DOHH2 (cell line): ENCODE results near the gene PLCB4.
A peak's percentile ranks its signal among the peaks of the same experiment; 100 is the strongest.

Source experiments
- H3F3A ChIP-seq: fragments of 200-600 bp; sonication (generic), shearing (Covaris generic); 2 replicates; pipeline ENCODE4 v1.6.0; 2016; ENCODE audit warnings: antibody characterized with exemption, mild to moderate bottlenecking; ENCODE audit not compliant: control insufficient read depth, insufficient read depth
- H3K27ac ChIP-seq: fragments of 200-600 bp; sonication (generic); 2 replicates; pipeline ENCODE4 v1.5.1; 2014; ENCODE audit warnings: low read depth, mild to moderate bottlenecking, low read length, moderate library complexity
- H3K27me3 ChIP-seq: fragments of 200-600 bp; sonication (generic); 2 replicates; pipeline ENCODE4 v1.6.1; 2014; ENCODE audit warnings: mild to moderate bottlenecking, low read length, mixed read lengths; ENCODE audit not compliant: control insufficient read depth
- H3K36me3 ChIP-seq: fragments of 200-600 bp; sonication (generic); 2 replicates; pipeline ENCODE4 v1.6.1; 2014; ENCODE audit warnings: mild to moderate bottlenecking, low read length, moderate library complexity, mixed read lengths; ENCODE audit not compliant: control insufficient read depth
- H3K4me1 ChIP-seq: fragments of 200-600 bp; sonication (generic); 2 replicates; pipeline ENCODE4 v1.6.1; 2014; ENCODE audit warnings: mild to moderate bottlenecking, low read length, mixed read lengths; ENCODE audit not compliant: control insufficient read depth
- H3K4me2 ChIP-seq: fragments of 200-600 bp; sonication (generic); 2 replicates; pipeline ENCODE4 v1.6.0; 2014; ENCODE audit warnings: mild to moderate bottlenecking, low read length, moderate library complexity
- H3K4me3 ChIP-seq: fragments of 200-600 bp; sonication (generic); 2 replicates; pipeline ENCODE4 v1.5.1; 2014; ENCODE audit warnings: mild to moderate bottlenecking, low read length, mixed read lengths
- H3K79me2 ChIP-seq: fragments of 200-600 bp; sonication (generic); 2 replicates; pipeline ENCODE4 v1.6.1; 2014; ENCODE audit warnings: mild to moderate bottlenecking, low read length, mixed read lengths; ENCODE audit not compliant: control insufficient read depth
- H3K9me2 ChIP-seq: fragments of 200-600 bp; sonication (generic); replicated peaks from 2 replicates; pipeline ENCODE4 v1.6.1; 2014; ENCODE audit warnings: mild to moderate bottlenecking, low read length, mixed read lengths; ENCODE audit not compliant: control insufficient read depth
- H3K9me3 ChIP-seq: fragments of 200-600 bp; sonication (generic); 2 replicates; pipeline ENCODE4 v1.6.1; 2014; ENCODE audit warnings: antibody characterized with exemption, low read length, mixed read lengths; ENCODE audit not compliant: control insufficient read depth, insufficient read depth
- H4K20me1 ChIP-seq: fragments of 200-600 bp; sonication (generic); 2 replicates; pipeline ENCODE4 v1.6.0; 2014; ENCODE audit warnings: low read depth, mild to moderate bottlenecking, antibody characterized with exemption, low read length, moderate library complexity; ENCODE audit not compliant: control insufficient read depth, insufficient read depth
- EZH2phosphoT487 ChIP-seq: fragments of 200-600 bp; sonication (generic); IDR thresholded peaks from 2 replicates; pipeline ENCODE4 v1.6.1; 2017; ENCODE audit warnings: borderline replicate concordance, mild to moderate bottlenecking, antibody characterized with exemption, low read length, moderate library complexity, mixed read lengths
- TF ChIP-seq, protein P1 (sequence below): fragments of 200-600 bp; sonication (generic); IDR thresholded peaks from one replicate; pipeline ENCODE4 v1.5.1; 2014; ENCODE audit warnings: antibody characterized with exemption, mild to moderate bottlenecking, low read depth, low read length; ENCODE audit not compliant: poor library complexity, severe bottlenecking

The PLCB4 gene

DNA sequence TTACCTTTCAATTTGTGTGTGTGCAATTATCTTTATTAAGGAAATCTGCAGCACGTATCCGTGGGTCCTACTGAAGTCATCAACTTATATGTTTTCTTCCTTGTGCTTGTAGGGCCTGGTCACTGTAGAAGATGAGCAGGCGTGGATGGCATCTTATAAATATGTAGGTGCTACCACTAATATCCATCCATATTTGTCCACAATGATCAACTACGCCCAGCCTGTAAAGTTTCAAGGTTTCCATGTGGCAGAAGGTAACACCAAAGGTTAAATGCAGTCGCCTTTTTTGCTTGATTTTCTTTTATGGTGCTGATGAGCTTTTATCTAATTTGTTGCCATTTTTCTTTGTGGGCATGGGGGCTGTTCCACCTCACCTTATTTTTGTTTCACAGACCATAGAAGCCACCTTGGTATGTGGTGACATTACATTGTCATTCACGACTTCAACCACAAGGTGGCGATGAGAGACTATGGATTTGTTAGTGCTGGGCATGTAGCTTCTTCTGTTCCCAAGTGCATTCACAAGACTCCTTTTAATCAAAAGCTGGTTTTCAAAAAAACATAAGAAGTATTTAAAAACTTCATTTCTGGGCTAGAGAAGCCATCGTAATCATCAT, 339.0 kb downstream of the PLCB4 start:
- H3F3A ChIP-seq, result no peaks in the 10 kb centered on the region
- H3K27me3 ChIP-seq, result no peaks in the 10 kb centered on the region
- no peak overlapping the region for H3K4me2 ChIP-seq

DNA sequence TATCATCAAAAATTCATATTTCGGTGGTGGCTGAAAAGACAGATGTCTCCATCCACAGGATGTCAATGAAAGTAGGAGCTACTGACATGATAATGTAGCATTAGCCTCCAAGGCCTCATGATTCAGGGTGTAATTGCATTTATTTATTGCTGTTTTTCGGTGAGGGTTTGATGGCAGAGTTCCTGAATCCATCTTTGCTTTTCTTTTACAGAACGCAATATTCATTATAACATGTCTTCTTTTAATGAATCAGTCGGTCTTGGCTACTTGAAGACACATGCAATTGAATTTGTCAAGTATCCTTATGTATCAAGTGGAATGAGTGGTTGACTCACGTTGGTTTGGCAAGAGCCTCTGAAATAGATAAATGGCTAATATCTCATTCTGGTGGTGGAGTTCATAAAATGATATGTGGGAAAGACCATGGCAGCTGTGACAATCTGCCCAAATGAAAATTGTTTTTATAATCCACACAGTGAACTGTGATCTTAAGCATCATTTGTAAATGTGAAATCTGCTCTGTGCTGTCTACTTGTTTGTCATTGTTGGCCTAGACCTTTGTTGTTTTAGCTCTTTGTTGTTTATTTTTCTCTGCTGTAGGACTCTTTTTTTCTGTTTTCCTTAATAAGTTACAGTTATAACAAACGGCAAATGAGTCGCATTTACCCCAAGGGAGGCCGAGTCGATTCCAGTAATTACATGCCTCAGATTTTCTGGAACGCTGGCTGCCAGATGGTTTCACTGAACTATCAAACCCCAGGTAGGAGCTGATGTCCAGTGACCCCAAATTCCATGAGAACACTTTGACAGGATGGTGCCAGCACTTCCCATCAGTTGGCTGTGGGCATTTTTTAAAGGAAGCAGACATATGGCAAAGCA, 339.8 kb downstream of the PLCB4 start:
- H3K27me3 ChIP-seq, result no peaks in the 10 kb centered on the region
- no peak overlapping the region for H3K27ac ChIP-seq
- H3K9me2 ChIP-seq, result no peaks in the 10 kb centered on the region
- H3K9me3 ChIP-seq, result no peaks in the 10 kb centered on the region
- no peaks in the 10 kb centered on the region for H3K36me3 ChIP-seq
- H3K4me1 ChIP-seq, result no peaks in the 10 kb centered on the region
- no peaks in the 10 kb centered on the region for H3K79me2 ChIP-seq
- no peak overlapping the region for H3K4me2 ChIP-seq
- no peaks in the 10 kb centered on the region for H4K20me1 ChIP-seq
- no peak overlapping the region for H3K4me3 ChIP-seq
- no peak for TF ChIP-seq EZH2phosphoT487
- TF ChIP-seq, protein P1, sequence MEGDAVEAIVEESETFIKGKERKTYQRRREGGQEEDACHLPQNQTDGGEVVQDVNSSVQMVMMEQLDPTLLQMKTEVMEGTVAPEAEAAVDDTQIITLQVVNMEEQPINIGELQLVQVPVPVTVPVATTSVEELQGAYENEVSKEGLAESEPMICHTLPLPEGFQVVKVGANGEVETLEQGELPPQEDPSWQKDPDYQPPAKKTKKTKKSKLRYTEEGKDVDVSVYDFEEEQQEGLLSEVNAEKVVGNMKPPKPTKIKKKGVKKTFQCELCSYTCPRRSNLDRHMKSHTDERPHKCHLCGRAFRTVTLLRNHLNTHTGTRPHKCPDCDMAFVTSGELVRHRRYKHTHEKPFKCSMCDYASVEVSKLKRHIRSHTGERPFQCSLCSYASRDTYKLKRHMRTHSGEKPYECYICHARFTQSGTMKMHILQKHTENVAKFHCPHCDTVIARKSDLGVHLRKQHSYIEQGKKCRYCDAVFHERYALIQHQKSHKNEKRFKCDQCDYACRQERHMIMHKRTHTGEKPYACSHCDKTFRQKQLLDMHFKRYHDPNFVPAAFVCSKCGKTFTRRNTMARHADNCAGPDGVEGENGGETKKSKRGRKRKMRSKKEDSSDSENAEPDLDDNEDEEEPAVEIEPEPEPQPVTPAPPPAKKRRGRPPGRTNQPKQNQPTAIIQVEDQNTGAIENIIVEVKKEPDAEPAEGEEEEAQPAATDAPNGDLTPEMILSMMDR, result peak; percentile 10
- H3F3A ChIP-seq, result no peaks in the 10 kb centered on the region

More for the DNA sequence above, 339.0 kb downstream of the PLCB4 start:
- Histone ChIP-seq H3K4me1 (no peaks in the 10 kb centered on the region), H3K9me2 (no peaks in the 10 kb centered on the region), H3K4me3 (no peak overlapping the region), H4K20me1 (no peaks in the 10 kb centered on the region), H3K27ac (no peak overlapping the region), H3K36me3 (no peaks in the 10 kb centered on the region), H3K79me2 (no peaks in the 10 kb centered on the region), H3K9me3 (no peaks in the 10 kb centered on the region)
- TF ChIP-seq EZH2phosphoT487, result no peak
- TF ChIP-seq, protein P1, result peak; percentile 81

GRCh38 chr20:9409352-9409751, 340.5 kb downstream of the PLCB4 start:
- Histone ChIP-seq H3K79me2 (no peaks in the 10 kb centered on the region), H3K27ac (no peak overlapping the region), H3K27me3 (no peaks in the 10 kb centered on the region), H3K4me3 (no peak overlapping the region), H3K36me3 (no peaks in the 10 kb centered on the region), H3K9me3 (no peaks in the 10 kb centered on the region), H4K20me1 (no peaks in the 10 kb centered on the region), H3K4me2 (no peak overlapping the region), H3F3A (no peaks in the 10 kb centered on the region), H3K9me2 (no peaks in the 10 kb centered on the region), H3K4me1 (no peaks in the 10 kb centered on the region)
- TF ChIP-seq, protein P1, result no peak
